NCI-H2107 treated with DMSO at 0.1 percent for 48 hours (cell line): ENCODE results near the gene GLUD1.

Experiments used
- DNase-seq: peaks from one replicate; lab custom pipeline; 2025; ENCODE audit not compliant: unreplicated experiment; lab: John Stamatoyannopoulos, UW

Gene GLUD1

DNA sequence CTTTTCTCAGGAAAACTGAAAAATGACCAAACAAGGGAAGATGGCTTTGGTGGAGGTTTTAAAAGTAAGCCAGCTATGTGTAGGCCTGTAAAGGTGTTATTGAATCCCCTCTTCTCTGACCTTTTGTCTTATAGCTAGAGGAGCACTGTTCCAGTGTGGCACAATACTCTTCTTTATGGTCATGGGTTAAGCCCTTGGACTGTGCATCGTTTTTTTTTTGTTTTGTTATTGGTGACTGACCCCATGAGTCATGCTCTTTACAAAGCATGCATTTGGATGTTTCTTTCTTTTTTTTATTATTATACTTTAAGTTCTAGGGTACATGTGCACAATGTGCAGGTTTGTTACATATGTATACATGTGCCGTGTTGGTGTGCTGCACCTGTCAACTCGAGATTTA lies 94.2 kb downstream of the GLUD1 start:
- no peak for DNase-seq
